Small intestine (tissue), 7 donors: ENCODE data around the gene ZFYVE1. TPM values are rescaled to one million over a fixed set of nuclear protein-coding genes. Genes with fewer than 3 reads are reported as not detected.
"Not testable (repeated sequence)": the region's sequence is repeated elsewhere in the genome, so short reads cannot be mapped to it uniquely, and the experiment has no call there.

Source experiments
- DNase-seq, 2 donors: peaks; one replicate each; pipeline versions ENCODE4 v3.0.0 to v3.0.0-alpha.2; 2013
- FAIRE-seq: peaks from 2 replicates; lab custom pipeline; 2012; peaks lifted over from hg19 to GRCh38; lab: Jason Lieb, UNC
- H3K27ac ChIP-seq, 3 donors: one replicate each; pipeline ENCODE4 v1.5.1; 2013; ENCODE audit warnings: low read length in 2 of 3, mild to moderate bottlenecking in 2 of 3, control low read depth in 1 of 3, inconsistent platforms in 1 of 3, low read depth in 1 of 3, moderate library complexity in 1 of 3
- H3K27me3 ChIP-seq, 3 donors: one replicate each; pipeline ENCODE4 v1.6.1; 2013; ENCODE audit warnings: low read length in 3 of 3, inconsistent platforms in 1 of 3; ENCODE audit not compliant: control insufficient read depth in 3 of 3, insufficient read depth in 3 of 3
- H3K36me3 ChIP-seq, 3 donors: one replicate each; pipeline ENCODE4 v1.6.1; 2013; ENCODE audit warnings: low read length in 3 of 3, inconsistent platforms in 1 of 3, low read depth in 1 of 3, mild to moderate bottlenecking in 1 of 3, moderate library complexity in 1 of 3; ENCODE audit not compliant: control insufficient read depth in 3 of 3, insufficient read depth in 2 of 3
- H3K4me1 ChIP-seq, 3 donors: one replicate each; pipeline ENCODE4 v1.6.1; 2013; ENCODE audit warnings: low read length in 2 of 3, inconsistent platforms in 1 of 3, low read depth in 1 of 3, mild to moderate bottlenecking in 1 of 3, moderate library complexity in 1 of 3; ENCODE audit not compliant: control insufficient read depth in 3 of 3, insufficient read depth in 2 of 3
- H3K4me3 ChIP-seq, 3 donors: one replicate each; pipeline ENCODE4 v1.5.1; 2013; ENCODE audit warnings: low read length in 3 of 3, control low read depth in 1 of 3, inconsistent platforms in 1 of 3, low read depth in 1 of 3, mild to moderate bottlenecking in 1 of 3, moderate library complexity in 1 of 3
- H3K9me3 ChIP-seq, 2 donors: one replicate each; pipeline ENCODE4 v1.6.1; 2013; ENCODE audit warnings: low read depth in 1 of 2, low read length in 1 of 2; ENCODE audit not compliant: control insufficient read depth in 2 of 2, insufficient read depth in 1 of 2
- WGBS, 3 donors: extraction: QIAGEN DNeasy Blood & Tissue Kit; methylation state at CpG; one replicate each; pipeline ENCODE4 v1.1.7; 2013; 5-methylcytosine and 5-hydroxymethylcytosine counted together
- polyA plus RNA-seq, 4 donors: library from polyadenylated mRNA; stranded (reverse) in 3 of 4; unstranded in 1 of 4; fragments of 200-250 nt in 3 of 4; fragments of 120-200 nt in 1 of 4; gene quantifications; one replicate each; pipeline versions ENCODE4 v1.2.1 to v1.2.3, GENCODE V29; 2013
- donor health status: healthy with polysubstance abuse.
- donor health status: control.
- donor health status: control.
- donor health status: Bipolar disorder and iron deficiency.
- donor health status: healthy.

The ZFYVE1 gene
- polyA plus RNA-seq, 4 donors = 6.4 to 15.4 (median 10.3) TPM

- DNase-seq (no peak), FAIRE-seq (no peak)
- WGBS, 3 donors = 50 to 71% (median 67%) methylated on average over 4 of the region's 4 CpGs
Measured at GRCh38 chr14:73049428-73049827, 22.5 kb upstream of the ZFYVE1 start.

GRCh38 chr14:73047808-73048207 lies 20.9 kb upstream of the ZFYVE1 start:
- no peak overlapping the region for H3K27ac ChIP-seq
- H3K9me3 ChIP-seq = no peaks in the 10 kb centered on the region
- FAIRE-seq (no peak), DNase-seq (no peak)
- no peaks in the 10 kb centered on the region for H3K4me1 ChIP-seq
- H3K36me3 ChIP-seq = no peaks in the 10 kb centered on the region
- no peak overlapping the region for H3K4me3 ChIP-seq
- H3K27me3 ChIP-seq = no peaks in the 10 kb centered on the region
- WGBS, 3 donors = 84 to 100% (median 97%) methylated on average over 1 of the region's 1 CpG

More at GRCh38 chr14:73049428-73049827, 22.5 kb upstream of the ZFYVE1 start:
- Histone ChIP-seq H3K27ac (no peak overlapping the region), H3K36me3 (no peaks in the 10 kb centered on the region), H3K4me1 (no peaks in the 10 kb centered on the region), H3K27me3 (no peaks in the 10 kb centered on the region), H3K9me3 (no peaks in the 10 kb centered on the region), H3K4me3 (no peak overlapping the region)

- not testable (repeated sequence) for H3K4me3 ChIP-seq, FAIRE-seq, DNase-seq, H3K4me1 ChIP-seq, H3K9me3 ChIP-seq, H3K36me3 ChIP-seq, H3K27me3 ChIP-seq, H3K27ac ChIP-seq
- WGBS, 3 donors = 86 to 91% (median 91%) methylated on average over 9 of the region's 9 CpGs
Measured at GRCh38 chr14:73036706-73037450, 10.0 kb upstream of the ZFYVE1 start.

GRCh38 chr14:73027984-73028383 lies 1.1 kb upstream of the ZFYVE1 start:
- no peak for DNase-seq
- Histone ChIP-seq H3K4me3 (no peak overlapping the region), H3K9me3 (no peaks in the 10 kb centered on the region), H3K4me1 (peaks cover 0 to 4% (median 0%) of the 10 kb centered on the region in 3 donors), H3K36me3 (peaks cover 0 to 10% (median 5%) of the 10 kb centered on the region in 3 donors), H3K27me3 (no peaks in the 10 kb centered on the region), H3K27ac (no peak overlapping the region)
- no peak for FAIRE-seq

- no peak for FAIRE-seq
- peaks cover 0 to 4% (median 0%) of the 10 kb centered on the region in 3 donors for H3K4me1 ChIP-seq
- H3K27me3 ChIP-seq = no peaks in the 10 kb centered on the region
- H3K4me3 ChIP-seq = peak overlapping the region; percentile 5 to 38 (median 32)
- no peaks in the 10 kb centered on the region for H3K9me3 ChIP-seq
- H3K27ac ChIP-seq = peak overlapping the region in 1 of 3 donors; percentile 77
- DNase-seq = no peak
- WGBS, 3 donors = 31 to 47% (median 45%) methylated on average over 3 of the region's 3 CpGs
- peaks cover 0 to 12% (median 9%) of the 10 kb centered on the region in 3 donors for H3K36me3 ChIP-seq
Measured at GRCh38 chr14:73027546-73027945, 640 bp upstream of the ZFYVE1 start.

- Histone ChIP-seq H3K27ac (peak overlapping the region; percentile 72 to 77 (median 72)), H3K27me3 (no peaks in the 10 kb centered on the region), H3K36me3 (peaks cover 0 to 14% (median 9%) of the 10 kb centered on the region in 3 donors), H3K4me1 (peaks cover 0 to 4% (median 0%) of the 10 kb centered on the region in 3 donors), H3K9me3 (no peaks in the 10 kb centered on the region), H3K4me3 (peak overlapping the region; percentile 70 to 83 (median 77))
- no peak for FAIRE-seq
- 3 to 4% (median 3%) methylated on average over 20 to 21 of the region's 21 CpGs for WGBS, 3 donors
- DNase-seq = peak in 1 of 2 donors; percentile 18
Measured at GRCh38 chr14:73026243-73026844, 562 bp downstream of the ZFYVE1 start.

- Histone ChIP-seq H3K36me3 (peaks cover 0 to 14% (median 14%) of the 10 kb centered on the region in 3 donors), H3K4me3 (peak overlapping the region in 1 of 3 donors; percentile 77), H3K9me3 (no peaks in the 10 kb centered on the region), H3K27me3 (no peaks in the 10 kb centered on the region), H3K27ac (no peak overlapping the region), H3K4me1 (peaks cover 0 to 4% (median 0%) of the 10 kb centered on the region in 3 donors)
- WGBS, 3 donors = 80 to 94% (median 80%) methylated on average over 3 of the region's 3 CpGs
- FAIRE-seq = no peak
- no peak for DNase-seq
Measured at GRCh38 chr14:73025544-73025943, 1.4 kb downstream of the ZFYVE1 start.

- peaks cover 0 to 33% (median 14%) of the 10 kb centered on the region in 3 donors for H3K36me3 ChIP-seq
- H3K27ac ChIP-seq = no peak overlapping the region
- FAIRE-seq (no peak), DNase-seq (no peak)
- no peaks in the 10 kb centered on the region for H3K27me3 ChIP-seq
- 96 to 97% (median 97%) methylated on average over 4 of the region's 4 CpGs for WGBS, 3 donors
- H3K4me3 ChIP-seq = no peak overlapping the region
- H3K9me3 ChIP-seq = no peaks in the 10 kb centered on the region
- H3K4me1 ChIP-seq = peaks cover 0 to 4% (median 0%) of the 10 kb centered on the region in 3 donors
Measured at GRCh38 chr14:73022051-73022450, 4.9 kb downstream of the ZFYVE1 start.
